T-helper 2 cell treated with Interferon-gamma antibody and Interleukin-4, amounts not matched to agents 5 μg/mL and 100 μg/mL, for 36 hours (primary cell): ENCODE measurements around the gene COPS9.
A peak's percentile ranks its signal among the peaks of the same experiment; 100 is the strongest.

Experiments used
- DNase-seq: peaks from one replicate; pipeline ENCODE4 v3.0.0; 2021; ENCODE audit warnings: low spot score
- H3K27ac Mint-ChIP-seq: one replicate; pipeline ENCODE4 v1.8.0; 2021; ENCODE audit warnings: mild to moderate bottlenecking, mixed read lengths
- H3K27me3 Mint-ChIP-seq: one replicate; pipeline ENCODE4 v1.8.0; 2021; ENCODE audit warnings: low read depth, mixed read lengths
- H3K36me3 Mint-ChIP-seq: one replicate; pipeline ENCODE4 v1.8.0; 2021; ENCODE audit warnings: low read depth, mixed read lengths
- H3K4me1 Mint-ChIP-seq: one replicate; pipeline ENCODE4 v1.8.0; 2021; ENCODE audit warnings: low read depth, mixed read lengths
- H3K4me3 Mint-ChIP-seq: one replicate; pipeline ENCODE4 v1.8.0; 2022; ENCODE audit warnings: mild to moderate bottlenecking, moderate library complexity, mixed read lengths
- H3K9me3 Mint-ChIP-seq: one replicate; pipeline ENCODE4 v1.8.0; 2021; ENCODE audit warnings: mixed read lengths

The COPS9 gene

DNA sequence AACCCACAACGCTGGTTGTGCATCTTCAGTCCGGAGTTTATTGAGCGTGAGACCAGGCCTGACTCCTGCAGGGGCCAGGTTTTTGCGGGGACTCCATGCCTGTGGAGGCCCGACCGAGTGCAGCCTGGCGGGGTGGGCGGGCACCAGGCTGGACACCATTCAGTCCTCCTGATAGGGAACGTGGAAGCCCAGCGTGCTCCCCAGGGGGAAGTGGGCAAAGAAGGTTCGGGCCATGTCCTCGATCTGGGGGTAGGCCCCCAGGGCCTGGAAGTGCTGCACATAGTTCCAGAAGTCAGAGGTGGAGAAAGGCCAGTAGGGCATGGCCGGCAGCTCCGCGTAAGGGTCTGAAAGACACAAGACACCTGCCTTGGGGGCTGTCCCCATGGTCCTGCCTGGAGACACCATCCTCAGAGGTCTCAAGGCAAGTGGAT, 2.9 kb upstream of the COPS9 start:
- Mint-ChIP-seq H3K27me3 (no peaks in the 10 kb centered on the region), H3K9me3 (no peaks in the 10 kb centered on the region), H3K4me1 (peaks cover 17% of the 10 kb centered on the region), H3K36me3 (peaks cover 3% of the 10 kb centered on the region), H3K4me3 (no peak overlapping the region), H3K27ac (no peak overlapping the region)
- no peak for DNase-seq

DNA sequence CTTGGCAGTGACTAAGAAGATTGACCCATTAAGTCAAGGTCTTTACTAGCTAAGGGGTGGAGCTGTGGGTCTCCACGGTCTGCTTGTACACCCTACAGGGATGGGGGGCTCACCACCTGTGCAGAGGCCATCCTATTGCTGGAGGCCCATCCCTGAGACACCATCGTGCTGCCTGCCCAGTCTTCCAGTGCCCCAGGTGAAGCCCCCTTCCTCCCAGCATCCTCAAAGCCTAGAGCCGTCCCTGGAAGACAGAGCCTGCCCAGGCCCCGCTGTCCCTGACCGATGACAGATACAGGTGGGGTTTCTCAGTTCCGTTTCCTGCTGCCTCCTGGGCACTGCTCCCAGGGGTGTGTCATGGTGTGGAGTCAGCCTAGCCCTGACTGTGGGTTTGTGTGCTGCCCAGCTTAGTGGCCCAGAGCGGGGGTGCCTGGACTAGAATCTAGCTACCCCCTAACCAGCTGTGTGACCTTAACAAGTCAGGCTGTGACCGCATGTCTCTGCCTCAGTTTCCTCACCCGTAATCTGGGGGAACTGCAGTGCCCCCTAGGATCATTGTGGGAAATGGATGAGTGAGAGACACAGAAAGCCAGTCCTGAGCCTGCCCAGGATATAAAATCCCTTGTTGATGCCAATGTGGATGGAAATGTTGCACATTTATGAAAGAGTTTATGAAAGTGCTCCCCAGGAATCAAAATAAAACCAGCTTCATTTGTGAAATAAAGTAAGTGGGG, 2.3 kb upstream of the COPS9 start:
- Mint-ChIP-seq H3K27ac (no peak overlapping the region), H3K36me3 (peaks cover 5% of the 10 kb centered on the region)

DNA sequence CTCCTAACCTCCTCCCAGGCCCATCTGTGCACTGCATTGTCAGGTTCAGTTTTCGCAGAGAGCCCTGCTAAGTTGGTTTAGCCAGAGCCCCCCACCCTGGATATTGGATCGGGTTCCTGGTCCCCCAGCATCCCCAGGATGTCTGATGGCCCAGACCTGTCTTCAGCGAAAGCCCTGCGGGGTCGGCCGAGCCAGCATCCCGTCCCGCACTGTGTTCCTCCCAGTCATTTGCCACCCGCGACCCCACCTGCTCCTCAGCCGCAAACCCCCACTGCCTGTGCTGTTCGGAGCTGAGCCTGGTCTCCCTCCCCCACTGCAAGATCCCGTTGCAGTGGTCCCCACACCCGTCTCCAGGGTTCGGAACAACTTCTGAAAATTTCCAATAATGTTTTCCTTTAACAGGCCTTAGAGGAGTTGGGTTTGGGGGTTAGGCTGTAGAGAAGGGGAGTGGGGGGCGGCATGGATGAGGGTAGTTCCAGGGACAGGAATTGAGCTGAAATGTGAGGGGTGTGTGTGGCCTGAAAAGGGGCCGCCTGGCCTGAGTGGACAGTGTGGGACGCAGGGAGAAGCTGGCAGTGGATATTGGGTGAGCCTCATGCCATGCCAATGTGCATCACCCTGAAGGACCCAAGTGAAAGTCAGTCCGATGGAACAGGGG, 1.6 kb upstream of the COPS9 start:
- peaks cover 10% of the 10 kb centered on the region for H3K36me3 Mint-ChIP-seq
- peaks cover 17% of the 10 kb centered on the region for H3K4me1 Mint-ChIP-seq
- no peaks in the 10 kb centered on the region for H3K9me3 Mint-ChIP-seq
- H3K4me3 Mint-ChIP-seq = peak overlapping the region; percentile 18
- H3K27ac Mint-ChIP-seq = no peak overlapping the region
- H3K27me3 Mint-ChIP-seq = no peaks in the 10 kb centered on the region
- no peak for DNase-seq

More for the DNA sequence above, 2.3 kb upstream of the COPS9 start:
- no peaks in the 10 kb centered on the region for H3K9me3 Mint-ChIP-seq
- no peak for DNase-seq
- H3K27me3 Mint-ChIP-seq = no peaks in the 10 kb centered on the region
- no peak overlapping the region for H3K4me3 Mint-ChIP-seq
- H3K4me1 Mint-ChIP-seq = peaks cover 17% of the 10 kb centered on the region

DNA sequence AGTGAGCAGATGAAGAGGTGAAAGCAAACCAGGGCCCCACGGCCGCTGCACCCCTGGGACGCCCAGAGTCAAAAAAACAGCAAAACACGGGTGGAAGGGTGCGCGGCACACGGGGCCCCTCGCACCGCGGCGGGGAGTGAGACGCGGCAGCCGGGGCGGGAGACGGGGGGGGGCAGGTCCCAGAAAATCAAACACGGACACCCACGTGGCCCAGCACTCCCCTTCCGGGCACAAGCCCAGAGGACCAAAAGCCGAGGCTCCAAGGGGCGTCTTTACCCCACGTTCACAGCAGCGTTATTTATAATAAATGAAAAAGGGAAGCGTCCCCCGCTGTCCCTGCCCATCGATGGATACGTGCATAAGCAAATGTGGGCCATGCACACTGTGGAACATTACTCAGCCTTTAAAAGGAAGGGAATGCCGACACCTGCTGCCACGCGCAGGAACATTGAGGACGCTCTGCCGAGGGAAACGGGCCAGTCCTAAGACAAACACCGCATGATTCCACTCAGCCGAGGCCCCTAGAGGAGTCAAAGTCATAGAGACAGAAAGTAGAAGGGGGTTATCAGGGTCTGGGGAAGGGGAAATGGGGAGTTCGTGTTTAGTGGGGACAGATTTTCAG, 677 bp upstream of the COPS9 start:
- DNase-seq = no peak

DNA sequence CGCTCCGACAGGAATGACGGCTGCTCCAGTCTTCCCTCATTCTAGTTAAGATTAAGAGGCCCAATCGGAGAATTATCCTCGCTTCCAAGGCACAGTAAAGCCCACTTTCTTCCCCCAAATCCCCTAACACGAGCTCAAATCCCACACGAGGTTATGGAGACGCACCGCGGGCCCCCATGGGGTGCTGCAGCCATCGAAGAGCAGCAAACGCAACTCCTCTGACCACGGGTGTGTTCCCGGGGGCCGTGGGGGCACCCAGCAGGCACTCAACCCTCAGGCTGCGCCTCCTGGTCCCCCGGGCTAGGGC, 446 bp downstream of the COPS9 start:
- H3K27me3 Mint-ChIP-seq = no peaks in the 10 kb centered on the region
- DNase-seq = no peak
- H3K4me3 Mint-ChIP-seq = peak overlapping the region; percentile 85
- H3K36me3 Mint-ChIP-seq = peaks cover 13% of the 10 kb centered on the region
- H3K9me3 Mint-ChIP-seq = no peaks in the 10 kb centered on the region
- H3K4me1 Mint-ChIP-seq = peaks cover 17% of the 10 kb centered on the region
- H3K27ac Mint-ChIP-seq = peak overlapping the region; percentile 88

More for the DNA sequence above, 677 bp upstream of the COPS9 start:
- peaks cover 17% of the 10 kb centered on the region for H3K4me1 Mint-ChIP-seq
- H3K27me3 Mint-ChIP-seq = no peaks in the 10 kb centered on the region
- no peak overlapping the region for H3K27ac Mint-ChIP-seq
- no peaks in the 10 kb centered on the region for H3K9me3 Mint-ChIP-seq
- peak overlapping the region; percentile 85 for H3K4me3 Mint-ChIP-seq
- peaks cover 13% of the 10 kb centered on the region for H3K36me3 Mint-ChIP-seq

DNA sequence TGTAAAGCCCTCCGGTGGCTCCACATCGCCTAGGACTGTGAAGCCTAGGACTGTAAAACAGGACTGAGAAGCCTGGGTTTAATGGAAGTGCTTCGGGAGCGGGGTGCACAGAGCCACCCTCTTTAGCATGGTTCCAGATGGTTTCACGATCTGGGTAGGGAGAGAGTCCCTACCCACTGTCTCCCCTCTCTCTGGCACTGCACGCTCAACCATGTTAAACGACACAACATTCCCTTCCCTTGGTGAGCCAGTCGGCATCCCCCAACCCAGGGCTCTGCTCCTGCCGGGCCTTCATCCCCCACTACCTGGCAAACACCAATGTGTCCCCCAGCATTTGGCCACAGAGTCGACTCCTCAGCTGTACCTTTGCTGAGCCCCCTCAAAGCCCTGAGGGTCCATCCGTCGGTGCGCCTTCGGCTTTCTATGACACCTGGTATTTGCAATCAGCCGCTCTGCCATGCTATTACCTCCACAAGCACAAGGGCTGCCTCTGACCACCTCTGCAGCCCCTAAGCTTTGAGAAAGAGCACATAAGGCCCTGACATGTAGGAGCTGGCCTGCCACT, 1.1 kb downstream of the COPS9 start:
- no peak for DNase-seq
- Mint-ChIP-seq H3K27me3 (no peaks in the 10 kb centered on the region), H3K4me3 (peak overlapping the region; percentile 85), H3K9me3 (no peaks in the 10 kb centered on the region), H3K4me1 (peaks cover 17% of the 10 kb centered on the region), H3K36me3 (peaks cover 18% of the 10 kb centered on the region), H3K27ac (peak overlapping the region; percentile 88)

DNA sequence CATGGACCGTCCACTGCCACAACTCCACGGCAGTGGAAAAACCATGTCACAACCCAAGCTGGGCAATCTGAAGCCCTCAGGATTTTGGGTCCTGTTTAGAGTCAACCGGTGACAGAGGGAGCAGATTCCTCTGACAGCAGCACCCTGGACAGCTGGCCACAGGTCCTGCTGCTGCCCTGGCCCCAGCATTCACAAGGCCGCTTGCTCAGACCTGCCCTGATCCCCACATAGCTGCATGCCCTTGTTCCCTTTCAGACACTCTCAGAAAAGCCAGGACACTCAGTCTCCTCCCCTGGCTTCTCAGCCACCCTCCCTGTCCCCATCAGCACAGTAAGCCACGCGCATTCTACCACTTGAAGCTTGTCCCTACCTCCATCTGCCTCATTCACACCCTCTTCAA, 1.6 kb downstream of the COPS9 start:
- Mint-ChIP-seq H3K4me1 (peaks cover 17% of the 10 kb centered on the region), H3K36me3 (peaks cover 23% of the 10 kb centered on the region), H3K27me3 (no peaks in the 10 kb centered on the region), H3K9me3 (no peaks in the 10 kb centered on the region), H3K4me3 (peak overlapping the region; percentile 85), H3K27ac (peak overlapping the region; percentile 47)
- DNase-seq = no peak

DNA sequence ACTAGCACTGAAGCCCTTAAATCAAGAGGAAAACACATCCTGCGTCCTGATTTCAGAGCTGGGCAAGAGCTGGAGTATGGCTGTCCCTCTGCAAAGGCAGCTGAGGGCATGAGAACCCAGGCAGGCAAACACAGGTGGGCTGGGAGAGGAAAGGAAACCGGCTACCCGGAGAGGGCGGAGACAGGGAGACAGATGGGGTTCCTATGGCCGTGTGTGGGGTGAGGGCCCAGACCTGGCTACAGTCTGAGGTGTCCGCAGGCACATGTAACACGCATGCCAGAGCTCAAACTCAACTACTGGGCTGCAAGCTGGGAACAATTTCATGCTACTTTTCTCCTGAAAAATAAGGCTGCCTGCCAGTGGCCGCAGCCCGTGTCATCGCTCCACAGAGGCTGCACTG, 2.7 kb downstream of the COPS9 start:
- Mint-ChIP-seq H3K27ac (no peak overlapping the region), H3K4me1 (peaks cover 17% of the 10 kb centered on the region), H3K27me3 (no peaks in the 10 kb centered on the region), H3K36me3 (peaks cover 23% of the 10 kb centered on the region), H3K9me3 (no peaks in the 10 kb centered on the region), H3K4me3 (peak overlapping the region; percentile 39)
- DNase-seq = no peak

DNA sequence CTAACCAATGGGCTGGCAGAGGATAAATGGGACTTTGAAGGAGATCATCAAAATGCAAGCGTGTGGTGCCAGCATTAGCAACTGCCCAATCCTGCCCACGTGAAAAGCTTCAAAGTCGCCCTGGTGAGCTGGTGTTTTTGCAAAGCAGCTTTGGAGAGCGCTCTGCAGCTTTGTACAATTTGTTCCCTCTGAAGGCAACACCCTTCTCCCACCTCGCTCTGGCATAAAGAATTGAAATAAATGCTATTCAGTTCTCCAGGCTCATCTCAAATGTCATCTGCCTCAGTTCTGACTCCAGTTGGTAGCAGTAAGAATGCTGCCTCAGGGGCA, 3.5 kb downstream of the COPS9 start:
- Mint-ChIP-seq H3K9me3 (no peaks in the 10 kb centered on the region), H3K4me1 (peaks cover 17% of the 10 kb centered on the region), H3K4me3 (no peak overlapping the region), H3K27ac (no peak overlapping the region), H3K36me3 (peaks cover 25% of the 10 kb centered on the region), H3K27me3 (no peaks in the 10 kb centered on the region)
- DNase-seq = no peak

DNA sequence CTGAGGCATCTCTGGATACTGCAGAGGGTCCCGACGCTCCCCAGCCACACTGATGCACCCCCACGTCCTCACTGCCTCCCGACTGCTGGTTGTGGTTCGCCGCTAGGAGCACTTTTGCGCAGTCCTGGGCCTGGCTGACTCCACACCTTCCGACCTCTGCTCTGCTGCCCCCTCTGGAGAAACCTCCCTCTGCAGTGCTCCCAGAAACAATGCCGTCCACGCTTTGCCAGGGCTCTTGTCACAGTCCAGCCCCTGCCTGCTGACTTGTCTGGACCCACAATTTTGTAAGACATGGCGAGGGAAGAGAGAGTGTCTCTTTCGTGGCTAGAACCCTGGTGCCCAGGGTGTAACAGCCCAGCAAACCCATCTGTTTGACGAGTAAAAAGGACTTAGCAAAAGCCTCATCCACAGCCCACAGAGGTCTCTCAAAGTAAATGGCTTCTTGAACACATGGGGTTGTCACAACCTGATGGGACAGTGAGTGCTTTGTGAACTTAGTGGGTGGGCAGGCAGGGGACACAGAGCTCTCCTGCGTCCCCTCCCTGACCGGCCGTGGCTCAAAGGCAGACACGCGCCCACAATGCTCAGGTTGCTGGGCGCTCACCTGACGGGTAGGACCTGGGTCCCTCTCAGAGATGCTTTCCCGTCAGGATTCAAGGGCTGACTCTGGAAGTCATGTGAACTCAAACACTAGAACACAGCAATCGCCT, 4.0 kb downstream of the COPS9 start:
- Mint-ChIP-seq H3K27me3 (no peaks in the 10 kb centered on the region), H3K9me3 (no peaks in the 10 kb centered on the region), H3K36me3 (peaks cover 25% of the 10 kb centered on the region), H3K4me3 (no peak overlapping the region), H3K4me1 (peaks cover 16% of the 10 kb centered on the region), H3K27ac (no peak overlapping the region)
- no peak for DNase-seq

DNA sequence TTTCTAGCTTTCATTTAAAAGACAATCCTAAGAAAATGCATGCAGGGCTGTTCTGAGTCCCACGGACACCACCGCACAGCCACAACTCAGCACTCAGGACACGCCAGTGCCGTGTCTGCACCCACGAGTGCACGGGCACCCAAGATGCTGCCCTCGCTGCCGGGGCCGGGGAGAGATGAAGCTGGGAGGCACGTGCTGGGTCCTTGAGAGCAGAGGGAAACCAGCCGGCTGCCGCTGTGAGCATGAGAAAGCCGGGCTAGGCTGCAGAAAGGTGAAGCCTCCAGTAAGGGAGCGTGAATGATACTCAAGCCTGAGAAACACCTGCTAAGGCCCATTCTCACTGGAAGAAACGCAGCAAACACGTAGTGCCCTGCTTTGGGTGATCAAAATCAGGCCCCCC, 4.8 kb downstream of the COPS9 start:
- H3K9me3 Mint-ChIP-seq = no peaks in the 10 kb centered on the region
- H3K27me3 Mint-ChIP-seq = no peaks in the 10 kb centered on the region
- DNase-seq = no peak
- no peak overlapping the region for H3K4me3 Mint-ChIP-seq
- no peak overlapping the region for H3K27ac Mint-ChIP-seq
- peaks cover 13% of the 10 kb centered on the region for H3K4me1 Mint-ChIP-seq
- H3K36me3 Mint-ChIP-seq = peaks cover 25% of the 10 kb centered on the region

DNA sequence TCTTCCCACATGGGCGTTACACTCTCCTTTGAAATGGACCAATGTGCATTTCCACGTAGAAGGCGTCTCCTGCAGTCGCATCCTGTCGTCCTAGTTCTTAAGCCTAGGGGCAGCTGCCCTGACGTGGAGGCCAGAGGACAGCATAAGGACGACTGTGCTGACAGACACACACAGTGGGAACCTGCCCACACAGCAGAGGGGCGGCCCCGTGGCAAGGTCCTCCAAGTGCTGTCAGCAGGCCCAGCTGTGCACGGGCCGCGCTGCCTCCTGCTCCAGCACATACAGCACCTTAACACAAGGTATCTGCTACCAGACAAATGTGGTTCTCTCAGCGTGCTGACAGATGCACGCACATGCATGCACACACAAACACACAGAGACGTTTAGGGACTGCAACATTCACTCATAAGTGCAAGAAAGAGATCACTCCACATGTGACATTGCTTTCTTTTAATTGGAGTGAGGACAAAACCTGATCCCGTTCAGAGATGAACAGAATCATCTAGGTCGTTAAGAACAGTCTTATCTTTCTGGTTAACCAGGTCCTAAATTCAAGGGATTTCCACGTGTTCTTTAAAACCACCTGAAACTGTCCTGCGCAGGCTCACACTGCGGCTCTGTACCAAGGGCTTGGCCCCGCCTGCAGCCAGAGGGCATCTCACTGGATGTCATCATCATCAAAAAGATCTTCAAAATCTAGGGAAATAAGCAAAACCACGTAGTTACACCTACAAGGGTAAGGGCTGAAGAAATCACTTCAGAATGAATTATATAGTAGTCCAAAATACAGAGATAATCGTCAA, 5.5 kb downstream of the COPS9 start:
- Mint-ChIP-seq H3K27ac (no peak overlapping the region), H3K36me3 (peaks cover 25% of the 10 kb centered on the region), H3K4me1 (peaks cover 11% of the 10 kb centered on the region), H3K4me3 (no peak overlapping the region), H3K27me3 (no peaks in the 10 kb centered on the region), H3K9me3 (no peaks in the 10 kb centered on the region)
- DNase-seq = no peak

DNA sequence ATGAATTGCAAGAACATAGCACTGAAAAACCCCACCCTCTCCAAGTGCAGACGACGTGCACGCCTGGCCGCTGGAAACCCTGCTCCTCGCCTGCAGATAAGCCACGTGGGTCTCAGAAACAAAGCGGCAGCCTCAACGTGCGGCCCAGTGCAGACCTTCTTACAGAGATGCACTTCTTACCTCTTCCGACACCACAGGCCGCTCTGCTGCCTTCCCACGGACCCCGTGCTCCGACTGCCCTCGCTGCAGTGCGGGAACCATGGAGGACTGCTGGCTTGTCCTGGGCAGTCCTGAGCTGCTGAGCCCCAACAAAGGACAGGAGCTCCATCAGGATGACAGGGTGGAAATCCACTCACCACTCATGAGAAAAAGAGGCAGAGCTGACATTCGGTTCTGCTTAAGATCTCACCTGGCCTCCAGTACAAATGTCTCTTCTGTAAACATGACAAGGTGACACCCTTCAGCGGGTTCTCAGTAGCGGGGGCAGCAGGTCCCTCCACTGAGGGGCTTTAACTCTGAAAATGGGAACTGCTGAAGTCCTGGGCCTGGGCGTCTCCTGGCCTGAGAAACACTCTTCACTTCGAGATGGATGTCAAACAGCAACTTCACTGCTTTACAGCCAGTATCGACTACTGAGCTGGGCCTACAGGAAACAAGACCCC, 6.2 kb downstream of the COPS9 start:
- Mint-ChIP-seq H3K36me3 (peaks cover 22% of the 10 kb centered on the region), H3K9me3 (no peaks in the 10 kb centered on the region), H3K27ac (no peak overlapping the region), H3K4me3 (no peak overlapping the region), H3K27me3 (no peaks in the 10 kb centered on the region), H3K4me1 (peaks cover 5% of the 10 kb centered on the region)
- no peak for DNase-seq
